Activated CD8-positive, alpha-beta memory T cell treated with anti-CD3 and anti-CD28 coated beads for 48 hours (primary cell): ENCODE results near the gene TSC22D4.

Source experiments
- DNase-seq, 3 experiments: peaks; one replicate each; pipeline ENCODE4 v3.0.0-alpha.2; 2020; ENCODE audit warnings: low read depth in 2 of 3, low spot score in 2 of 3

TSC22D4 gene

GRCh38 chr7:100493476-100494264 lies 14.7 kb upstream of the TSC22D4 start:
- DNase-seq = peak in 2 of 3 experiments; percentile 23 to 40

DNA sequence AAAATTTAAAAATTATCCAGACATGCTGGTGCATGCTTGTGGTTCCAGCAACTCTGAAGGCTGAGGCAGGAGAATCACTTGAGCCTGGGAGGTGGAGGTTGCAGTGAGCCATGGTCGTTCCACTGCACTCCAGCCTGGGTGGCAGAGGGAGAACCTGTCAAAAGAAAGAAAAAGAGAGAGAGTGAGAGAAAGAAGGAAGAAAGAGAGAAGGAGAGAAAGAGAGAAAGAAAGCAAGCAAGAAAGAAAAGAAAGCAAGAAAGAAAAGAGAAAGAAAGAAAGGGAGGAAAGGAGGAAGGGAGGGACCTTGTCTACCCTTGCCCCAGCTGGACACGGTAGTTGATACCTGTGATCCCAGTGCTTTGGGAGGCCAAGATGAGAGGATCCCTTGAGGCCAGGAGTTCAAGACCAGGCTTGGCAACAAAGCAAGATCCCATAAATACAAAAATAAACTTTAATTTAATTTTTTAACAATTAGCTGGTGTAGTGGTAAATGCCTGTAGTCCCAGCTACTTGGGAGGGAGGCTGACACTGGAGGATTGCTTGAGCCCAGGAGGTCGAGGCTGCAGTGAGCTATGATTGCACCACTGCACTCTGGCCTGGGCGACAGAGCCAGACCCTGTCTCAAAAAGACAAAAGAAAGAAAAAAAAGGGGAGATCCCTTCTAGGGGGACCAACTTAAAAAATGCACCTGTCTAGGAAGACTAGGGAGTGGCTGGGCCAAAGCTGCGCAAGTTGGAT lies 13.9 kb upstream of the TSC22D4 start:
- no peak for DNase-seq

DNA sequence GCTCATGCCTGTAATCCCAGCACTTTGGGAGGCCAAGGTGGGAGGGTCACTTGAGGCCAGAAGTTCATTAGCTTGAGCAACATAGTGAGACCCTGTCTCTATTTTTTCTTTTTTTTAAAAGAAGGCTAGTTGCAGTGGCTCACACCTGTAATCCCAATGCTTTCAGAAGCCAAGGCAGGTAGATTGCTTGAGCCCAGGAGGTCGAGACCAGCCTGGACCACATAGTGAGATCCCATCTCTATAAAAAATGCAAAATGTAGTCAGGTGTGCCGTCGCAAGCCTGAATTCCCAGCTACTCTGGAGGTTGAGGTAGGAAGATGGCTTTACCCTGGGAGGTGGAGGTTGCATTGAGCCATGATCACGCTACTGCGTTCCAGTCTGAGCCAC lies 12.2 kb upstream of the TSC22D4 start:
- no peak for DNase-seq

GRCh38 chr7:100490483-100491191 lies 11.6 kb upstream of the TSC22D4 start:
- no peak for DNase-seq

- DNase-seq = no peak
Measured at GRCh38 chr7:100489824-100490223, 10.8 kb upstream of the TSC22D4 start.

GRCh38 chr7:100489121-100489520 lies 10.1 kb upstream of the TSC22D4 start:
- no peak for DNase-seq

DNA sequence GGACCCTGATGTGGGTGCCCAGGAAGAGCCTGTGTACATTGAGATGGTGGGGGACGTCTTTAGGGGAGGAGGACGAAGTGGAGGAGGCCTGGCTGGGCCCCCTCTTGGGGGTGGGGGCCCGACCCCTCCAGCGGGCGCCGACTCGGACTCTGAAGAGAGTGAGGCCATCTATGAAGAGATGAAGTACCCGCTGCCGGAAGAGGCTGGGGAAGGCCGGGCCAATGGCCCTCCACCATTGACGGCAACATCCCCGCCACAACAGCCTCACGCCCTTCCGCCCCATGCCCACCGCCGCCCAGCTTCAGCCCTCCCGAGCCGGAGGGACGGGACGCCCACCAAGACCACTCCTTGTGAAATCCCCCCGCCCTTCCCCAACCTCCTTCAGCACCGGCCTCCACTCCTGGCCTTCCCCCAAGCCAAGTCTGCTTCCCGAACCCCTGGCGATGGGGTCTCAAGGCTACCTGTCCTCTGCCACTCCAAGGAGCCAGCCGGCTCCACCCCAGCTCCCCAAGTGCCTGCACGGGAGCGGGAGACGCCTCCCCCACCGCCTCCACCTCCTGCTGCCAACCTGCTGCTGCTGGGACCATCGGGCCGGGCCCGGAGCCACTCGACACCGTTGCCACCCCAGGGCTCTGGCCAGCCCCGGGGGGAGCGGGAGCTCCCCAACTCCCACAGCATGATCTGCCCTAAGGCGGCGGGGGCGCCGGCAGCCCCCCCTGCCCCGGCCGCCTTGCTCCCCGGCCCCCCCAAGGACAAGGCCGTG lies 9.5 kb upstream of the TSC22D4 start:
- no peak for DNase-seq

GRCh38 chr7:100486753-100487446 lies 7.9 kb upstream of the TSC22D4 start:
- DNase-seq = no peak

DNA sequence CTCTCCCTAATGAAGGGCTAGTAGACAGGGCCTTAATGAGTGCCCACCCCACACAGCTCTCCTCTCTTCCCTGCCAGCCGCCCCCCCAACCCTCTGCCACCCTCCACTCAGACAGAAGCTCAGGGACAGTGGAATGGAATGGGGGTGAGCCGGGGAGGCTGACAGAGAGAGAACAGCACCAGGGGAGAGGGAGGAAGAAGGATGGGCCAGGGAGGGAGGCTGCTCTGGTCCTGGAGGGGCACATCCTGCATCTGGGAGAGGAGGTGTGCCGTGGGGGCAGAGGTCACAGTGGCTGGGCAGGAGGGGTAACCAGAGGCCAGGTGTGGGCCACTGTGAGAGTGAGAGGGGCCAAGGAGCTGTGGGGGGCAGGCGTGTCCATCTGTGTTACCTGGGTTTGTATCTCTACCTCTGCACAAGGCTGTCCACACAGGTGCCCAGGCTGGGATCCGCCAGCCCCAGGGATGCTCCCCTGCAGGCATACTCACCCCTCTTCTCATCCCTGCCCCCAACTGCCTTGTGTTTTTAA lies 7.2 kb upstream of the TSC22D4 start:
- no peak for DNase-seq

- DNase-seq = no peak
Measured at GRCh38 chr7:100485471-100485876, 6.5 kb upstream of the TSC22D4 start.

DNA sequence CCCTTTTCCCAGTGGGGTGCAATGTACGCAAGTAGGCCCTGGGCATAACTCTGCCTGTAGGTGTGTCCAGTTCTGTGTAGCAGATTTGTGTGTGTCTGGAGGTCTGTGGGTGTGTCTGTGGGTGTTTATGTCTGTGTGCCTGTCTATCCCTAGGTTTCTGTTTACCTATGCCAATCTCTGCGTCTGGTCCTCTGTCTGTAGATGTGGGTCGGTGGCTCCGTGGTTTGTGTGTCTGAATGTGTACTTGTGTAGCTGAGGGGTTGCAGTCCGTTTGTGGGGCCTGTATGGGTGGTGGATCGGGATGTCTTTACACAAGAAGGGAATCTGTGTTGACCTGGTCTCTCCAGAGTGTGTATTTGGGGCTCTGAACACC lies 5.6 kb upstream of the TSC22D4 start:
- DNase-seq = no peak

- no peak for DNase-seq
Measured at GRCh38 chr7:100483722-100484672, 5.0 kb upstream of the TSC22D4 start, which contains the start of gene NYAP1. Gene NYAP1 (plus strand): TSS chr7:100483927. CDS start chr7:100485312, 1,385 bp downstream.

DNA sequence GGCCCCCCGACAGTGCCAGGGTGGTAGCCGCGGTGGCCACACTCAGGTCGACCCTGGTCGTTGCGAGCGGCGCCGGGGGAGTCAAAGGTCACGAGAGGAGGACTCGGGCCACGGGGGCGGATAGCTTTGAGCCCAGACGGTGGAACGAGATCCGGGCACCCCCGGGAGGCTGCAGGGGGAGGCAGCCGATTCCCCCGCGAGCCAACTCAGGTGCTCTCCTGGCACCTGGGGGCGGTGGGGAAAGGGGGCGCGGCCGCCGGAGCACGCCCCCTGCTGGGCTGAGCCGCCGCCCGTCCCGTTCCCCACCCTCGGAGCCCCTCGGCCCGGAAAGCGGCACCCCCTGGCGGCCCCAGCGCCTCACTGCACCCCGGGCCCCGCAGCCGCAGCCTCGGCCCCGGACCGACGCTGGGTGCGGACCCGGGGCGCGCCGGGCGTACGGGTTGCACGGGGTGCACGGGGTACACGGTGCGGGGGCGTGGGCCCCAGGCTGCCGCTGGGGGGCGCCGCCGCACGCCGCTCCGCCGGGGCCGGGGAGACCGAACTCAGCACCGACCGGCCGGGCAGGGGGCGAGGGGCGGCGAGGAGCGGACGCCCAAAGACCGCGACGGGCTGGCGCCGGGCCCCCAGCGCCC lies 4.2 kb upstream of the TSC22D4 start:
- DNase-seq = peak; percentile 70 to 92 (median 80)

GRCh38 chr7:100482728-100483089 lies 3.7 kb upstream of the TSC22D4 start:
- no peak for DNase-seq

GRCh38 chr7:100481466-100481865 lies 2.5 kb upstream of the TSC22D4 start:
- DNase-seq = no peak

- DNase-seq = no peak
Measured at GRCh38 chr7:100477871-100478267, 1.1 kb downstream of the TSC22D4 start.

GRCh38 chr7:100476903-100477870 lies 1.8 kb downstream of the TSC22D4 start:
- peak in 1 of 3 experiments; percentile 15 for DNase-seq
